ENCODE measurements around the gene TMEM255B. TPM values are rescaled to one million over a fixed set of nuclear protein-coding genes. Genes with fewer than 3 reads are reported as not detected.
A peak's percentile ranks its signal among the peaks of the same experiment; 100 is the strongest.

The TMEM255B gene
- polyA plus RNA-seq, 1 donor (not counting 4 experiments of a cell fraction or from before 2014, with no cell fraction given), result 7.6 TPM

- H3K9ac ChIP-seq (ENCODE audit: control insufficient read depth, extremely low read depth, insufficient read depth, low read length), result peak within 1 kb of the TSS; percentile 83
- peak within 1 kb of the TSS; percentile 76 to 89 (median 86) for H3K4me3 ChIP-seq (ENCODE audit: control insufficient read depth in 2 of 3, extremely low read depth in 1 of 3, insufficient read depth in 2 of 3, low read depth in 1 of 3, low read length in 3 of 3)
- H3K4me1 ChIP-seq (ENCODE audit: control insufficient read depth, extremely low read depth, insufficient read depth, low read length), result peaks cover 29% of the 10 kb centered on the region
- FAIRE-seq (no peak), DNase-seq (ENCODE audit: low read depth, low spot score) (no peak)
- dilution Hi-C loops (cut with MboI; ENCODE audit: extremely low pct_ligation_motif_present, low sequenced_read_pairs), result no loop called here
- H3K27me3 ChIP-seq (ENCODE audit: control insufficient read depth, extremely low read depth, insufficient read depth, low read length), result no peaks in the 10 kb centered on the region
- peaks cover 57% of the 10 kb centered on the region for H3K79me2 ChIP-seq (ENCODE audit: control insufficient read depth, insufficient read depth, low read length)
- peaks cover 7% of the 10 kb centered on the region for H3K9me1 ChIP-seq (ENCODE audit: control insufficient read depth, extremely low read depth, insufficient read depth, low read length)
- H3K4me2 ChIP-seq (ENCODE audit: control insufficient read depth, extremely low read depth, insufficient read depth, low read depth, low read length), result peak within 1 kb of the TSS; percentile 99
- H2AFZ ChIP-seq (ENCODE audit: control insufficient read depth, low read length), result peak within 1 kb of the TSS; percentile 54
- peaks cover 3 to 23% of the 10 kb centered on the region in 2 experiments for H3K36me3 ChIP-seq (ENCODE audit: control insufficient read depth in 2 of 2, extremely low read depth in 1 of 2, insufficient read depth in 2 of 2, low read length in 2 of 2)
- TF ChIP-seq CTCF (optimal IDR thresholded peaks at IDR 0.05 in 1 of 3, IDR thresholded peaks at IDR 0.05 in 1 of 3, conservative IDR thresholded peaks at IDR 0.05 in 1 of 3; ENCODE audit: extremely low read depth in 1 of 3, insufficient read depth in 2 of 3, low read length in 3 of 3) (peak in 1 of 3 experiments; percentile 14), EZH2 (IDR thresholded peaks at IDR 0.05; ENCODE audit: low read length) (no peak)
- H3K27ac ChIP-seq (ENCODE audit: control insufficient read depth, insufficient read depth, low read length), result peak within 1 kb of the TSS; percentile 78
- H3K9me3 ChIP-seq (ENCODE audit: control insufficient read depth, low read depth, low read length), result no peaks in the 10 kb centered on the region
- H4K20me1 ChIP-seq (ENCODE audit: control insufficient read depth, extremely low read depth, insufficient read depth, low read length), result peaks cover 13% of the 10 kb centered on the region
Measured at GRCh38 chr13:113863524-113864272, 104.7 kb downstream of the TMEM255B start, which contains the start of gene GAS6. TSS of gene GAS6 (minus strand) at chr13:113864076. CDS start at chr13:113863920, 156 bp downstream.

- Histone ChIP-seq H3K27ac (ENCODE audit: control insufficient read depth, insufficient read depth, low read length) (peak overlapping the region; percentile 78), H3K9ac (ENCODE audit: control insufficient read depth, extremely low read depth, insufficient read depth, low read length) (peak overlapping the region; percentile 83), H3K4me3 (ENCODE audit: control insufficient read depth in 2 of 3, extremely low read depth in 1 of 3, insufficient read depth in 2 of 3, low read depth in 1 of 3, low read length in 3 of 3) (peak overlapping the region; percentile 76 to 89 (median 84)), H3K79me2 (ENCODE audit: control insufficient read depth, insufficient read depth, low read length) (peaks cover 50% of the 10 kb centered on the region), H3K9me3 (ENCODE audit: control insufficient read depth, low read depth, low read length) (no peaks in the 10 kb centered on the region), H2AFZ (ENCODE audit: control insufficient read depth, low read length) (peak overlapping the region; percentile 54), H3K4me1 (ENCODE audit: control insufficient read depth, extremely low read depth, insufficient read depth, low read length) (peaks cover 26% of the 10 kb centered on the region), H3K36me3 (ENCODE audit: control insufficient read depth in 2 of 2, extremely low read depth in 1 of 2, insufficient read depth in 2 of 2, low read length in 2 of 2) (peaks cover 3 to 17% of the 10 kb centered on the region in 2 experiments), H3K4me2 (ENCODE audit: control insufficient read depth, extremely low read depth, insufficient read depth, low read depth, low read length) (peak overlapping the region; percentile 99), H3K27me3 (ENCODE audit: control insufficient read depth, extremely low read depth, insufficient read depth, low read length) (no peaks in the 10 kb centered on the region), H3K9me1 (ENCODE audit: control insufficient read depth, extremely low read depth, insufficient read depth, low read length) (peaks cover 7% of the 10 kb centered on the region), H4K20me1 (ENCODE audit: control insufficient read depth, extremely low read depth, insufficient read depth, low read length) (peaks cover 13% of the 10 kb centered on the region)
- dilution Hi-C loops (cut with MboI; ENCODE audit: extremely low pct_ligation_motif_present, low sequenced_read_pairs), result no loop called here
- TF ChIP-seq EZH2 (IDR thresholded peaks at IDR 0.05; ENCODE audit: low read length) (no peak), CTCF (optimal IDR thresholded peaks at IDR 0.05 in 1 of 3, IDR thresholded peaks at IDR 0.05 in 1 of 3, conservative IDR thresholded peaks at IDR 0.05 in 1 of 3; ENCODE audit: extremely low read depth in 1 of 3, insufficient read depth in 2 of 3, low read length in 3 of 3) (no peak)
- DNase-seq (ENCODE audit: low read depth, low spot score) (no peak), FAIRE-seq (peak; percentile 76)
Measured at GRCh38 chr13:113864273-113864890, 105.4 kb downstream of the TMEM255B start.
